Measurements from ENCODE around the gene ZRSR2.

The ZRSR2 gene

DNA sequence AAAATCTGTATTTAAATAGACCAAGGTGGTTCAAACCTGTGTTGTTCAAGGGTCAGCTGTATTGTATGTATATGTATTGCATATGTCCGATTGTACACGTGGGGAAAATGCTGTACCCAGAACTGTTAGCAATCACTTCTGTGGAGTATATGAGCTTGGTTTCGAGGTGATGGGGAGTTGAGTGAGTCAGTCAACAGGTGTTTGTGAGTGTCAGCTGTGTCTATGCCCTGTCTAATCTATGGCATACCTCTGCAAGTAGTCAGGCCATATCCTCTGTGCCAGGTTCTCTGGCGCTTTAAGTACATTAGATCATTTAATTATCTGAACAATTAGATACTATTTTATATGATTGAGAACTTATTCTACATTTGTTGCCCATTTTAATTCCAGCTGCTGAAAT lies 7.4 kb downstream of the ZRSR2 start:
- H3K4me3 ChIP-seq (ENCODE audit: low read depth, low read length): no peak overlapping the region
- in situ Hi-C loops (cut with HindIII; ENCODE audit: low sequenced_read_pairs): no loop called here
- DNase-seq (ENCODE audit: low read depth): no peak
- TF ChIP-seq, protein P1, sequence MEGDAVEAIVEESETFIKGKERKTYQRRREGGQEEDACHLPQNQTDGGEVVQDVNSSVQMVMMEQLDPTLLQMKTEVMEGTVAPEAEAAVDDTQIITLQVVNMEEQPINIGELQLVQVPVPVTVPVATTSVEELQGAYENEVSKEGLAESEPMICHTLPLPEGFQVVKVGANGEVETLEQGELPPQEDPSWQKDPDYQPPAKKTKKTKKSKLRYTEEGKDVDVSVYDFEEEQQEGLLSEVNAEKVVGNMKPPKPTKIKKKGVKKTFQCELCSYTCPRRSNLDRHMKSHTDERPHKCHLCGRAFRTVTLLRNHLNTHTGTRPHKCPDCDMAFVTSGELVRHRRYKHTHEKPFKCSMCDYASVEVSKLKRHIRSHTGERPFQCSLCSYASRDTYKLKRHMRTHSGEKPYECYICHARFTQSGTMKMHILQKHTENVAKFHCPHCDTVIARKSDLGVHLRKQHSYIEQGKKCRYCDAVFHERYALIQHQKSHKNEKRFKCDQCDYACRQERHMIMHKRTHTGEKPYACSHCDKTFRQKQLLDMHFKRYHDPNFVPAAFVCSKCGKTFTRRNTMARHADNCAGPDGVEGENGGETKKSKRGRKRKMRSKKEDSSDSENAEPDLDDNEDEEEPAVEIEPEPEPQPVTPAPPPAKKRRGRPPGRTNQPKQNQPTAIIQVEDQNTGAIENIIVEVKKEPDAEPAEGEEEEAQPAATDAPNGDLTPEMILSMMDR (IDR thresholded peaks at IDR 0.05; ENCODE audit: low read depth, low read length, missing control alignments): no peak

- DNase-seq (ENCODE audit: low read depth): no peak
- TF ChIP-seq, protein P1 (IDR thresholded peaks at IDR 0.05; ENCODE audit: low read depth, low read length, missing control alignments): no peak
- H3K4me3 ChIP-seq (ENCODE audit: low read depth, low read length): no peak overlapping the region
- in situ Hi-C loops (cut with HindIII; ENCODE audit: low sequenced_read_pairs): no loop called here
Measured at GRCh38 chrX:15804563-15804962, 14.3 kb downstream of the ZRSR2 start.

- in situ Hi-C loops (cut with HindIII; ENCODE audit: low sequenced_read_pairs): no loop called here
- H3K4me3 ChIP-seq (ENCODE audit: low read depth, low read length): no peak overlapping the region
- DNase-seq (ENCODE audit: low read depth): no peak
- TF ChIP-seq, protein P1 (IDR thresholded peaks at IDR 0.05; ENCODE audit: low read depth, low read length, missing control alignments): no peak
Measured at GRCh38 chrX:15808254-15808653, 18.0 kb downstream of the ZRSR2 start.

- in situ Hi-C loops (cut with HindIII; ENCODE audit: low sequenced_read_pairs): no loop called here
- no peak for DNase-seq (ENCODE audit: low read depth)
- H3K4me3 ChIP-seq (ENCODE audit: low read depth, low read length): no peak overlapping the region
- TF ChIP-seq, protein P1 (IDR thresholded peaks at IDR 0.05; ENCODE audit: low read depth, low read length, missing control alignments): no peak
Measured at GRCh38 chrX:15812192-15812938, 22.1 kb downstream of the ZRSR2 start.

DNA sequence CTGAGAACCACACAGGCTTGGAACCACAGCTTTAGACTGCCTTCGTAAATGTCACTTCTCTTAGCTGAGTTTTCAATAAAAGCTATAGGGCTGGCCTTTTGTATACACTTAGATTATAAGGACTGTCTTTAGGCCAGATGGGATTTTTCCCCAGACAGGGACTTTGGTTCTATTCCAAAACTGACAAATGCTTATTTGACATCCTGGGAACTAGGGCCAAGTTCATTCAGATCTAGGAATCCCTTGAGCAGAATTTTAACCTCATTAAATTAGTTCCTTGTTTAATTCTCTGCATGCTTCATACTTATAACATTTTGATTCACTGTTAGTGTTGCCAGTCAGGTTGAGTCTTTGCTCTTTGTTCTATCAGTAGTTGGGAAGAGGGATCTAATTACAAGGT lies 23.1 kb downstream of the ZRSR2 start:
- TF ChIP-seq, protein P1 (IDR thresholded peaks at IDR 0.05; ENCODE audit: low read depth, low read length, missing control alignments): no peak
- H3K4me3 ChIP-seq (ENCODE audit: low read depth, low read length): no peak overlapping the region
- in situ Hi-C loops (cut with HindIII; ENCODE audit: low sequenced_read_pairs): no loop called here
- DNase-seq (ENCODE audit: low read depth): no peak

DNA sequence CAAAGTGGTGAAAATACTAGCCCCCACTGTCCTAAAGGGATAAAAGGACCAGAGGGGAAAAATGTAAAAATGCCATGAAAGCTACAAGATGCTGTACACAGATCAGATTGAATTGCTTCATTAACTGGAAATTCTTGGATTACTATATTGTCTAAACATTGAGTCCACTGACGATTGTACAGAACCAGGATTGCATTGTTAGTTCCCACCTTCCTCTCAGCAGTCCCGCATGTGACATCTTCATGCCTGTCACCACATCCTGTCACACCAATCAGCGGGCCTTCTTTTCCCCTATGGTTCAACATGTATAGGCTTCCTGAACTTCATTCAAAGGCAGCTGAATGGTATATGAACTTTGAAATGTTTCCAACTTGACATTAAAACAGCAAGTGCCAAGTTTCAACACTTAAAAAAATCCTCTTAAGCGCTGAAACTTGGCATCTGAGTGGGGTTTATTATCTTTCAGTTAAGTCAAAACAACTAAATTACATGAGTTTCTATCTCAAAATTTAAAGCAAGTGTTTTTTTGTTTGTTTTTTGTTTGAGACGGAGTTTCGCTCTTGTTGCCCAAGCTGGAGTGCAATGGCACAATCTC lies 24.6 kb downstream of the ZRSR2 start:
- TF ChIP-seq, protein P1 (IDR thresholded peaks at IDR 0.05; ENCODE audit: low read depth, low read length, missing control alignments): no peak
- no peak for DNase-seq (ENCODE audit: low read depth)
- no peak overlapping the region for H3K4me3 ChIP-seq (ENCODE audit: low read depth, low read length)
- in situ Hi-C loops (cut with HindIII; ENCODE audit: low sequenced_read_pairs): no loop called here
